Loucy (cell line): ENCODE results near the gene TNFAIP8L2.

Experiments
- H2AFZ ChIP-seq: fragments of 200-600 bp; sonication (generic); 2 replicates; pipeline ENCODE4 v1.6.0; 2016; ENCODE audit warnings: antibody characterized with exemption, mild to moderate bottlenecking, low read length, moderate library complexity
- H3F3A ChIP-seq: fragments of 200-600 bp; 2 replicates; pipeline ENCODE4 v1.6.0; 2016; ENCODE audit warnings: antibody characterized with exemption, low read depth, mild to moderate bottlenecking
- H3K27me3 ChIP-seq: fragments of 200-600 bp; sonication (generic); 2 replicates; pipeline ENCODE4 v1.6.1; 2014; ENCODE audit warnings: low read length, mild to moderate bottlenecking; ENCODE audit not compliant: insufficient read depth, poor library complexity, severe bottlenecking
- H3K36me3 ChIP-seq: fragments of 200-600 bp; sonication (generic); 2 replicates; pipeline ENCODE4 v1.6.1; 2016; ENCODE audit warnings: low read length; ENCODE audit not compliant: insufficient read depth
- H3K4me1 ChIP-seq: fragments of 200-600 bp; sonication (generic); 2 replicates; pipeline ENCODE4 v1.5.1; 2014; ENCODE audit warnings: low read length, mild to moderate bottlenecking; ENCODE audit not compliant: insufficient read depth, poor library complexity, severe bottlenecking
- H3K4me2 ChIP-seq: fragments of 200-600 bp; sonication (generic); 2 replicates; pipeline ENCODE4 v1.6.0; 2014; ENCODE audit warnings: antibody characterized with exemption, low read length, low read depth, mild to moderate bottlenecking; ENCODE audit not compliant: poor library complexity, severe bottlenecking
- H3K4me3 ChIP-seq: fragments of 200-600 bp; sonication (generic); 2 replicates; pipeline ENCODE4 v1.5.1; 2014; ENCODE audit warnings: low read length, mild to moderate bottlenecking, mixed read lengths; ENCODE audit not compliant: poor library complexity, severe bottlenecking
- H3K79me2 ChIP-seq: fragments of 200-600 bp; sonication (generic); 2 replicates; pipeline ENCODE4 v1.6.1; 2014; ENCODE audit warnings: low read length; ENCODE audit not compliant: insufficient read depth
- H3K9ac ChIP-seq: fragments of 200-600 bp; sonication (generic); 2 replicates; pipeline ENCODE4 v1.6.0; 2014; ENCODE audit warnings: mild to moderate bottlenecking, low read depth, low read length, moderate library complexity; ENCODE audit not compliant: poor library complexity, severe bottlenecking
- H3K9me2 ChIP-seq: fragments of 200-600 bp; sonication (generic); replicated peaks from 2 replicates; pipeline ENCODE4 v1.6.1; 2016; ENCODE audit warnings: low read depth, low read length, mixed read lengths
- H3K9me3 ChIP-seq: fragments of 200-600 bp; sonication (generic); 2 replicates; pipeline ENCODE4 v1.6.1; 2014; ENCODE audit warnings: mild to moderate bottlenecking, antibody characterized with exemption, low read length, low read depth; ENCODE audit not compliant: insufficient read depth
- H4K20me1 ChIP-seq: fragments of 200-600 bp; sonication (generic); 2 replicates; pipeline ENCODE4 v1.6.0; 2014; ENCODE audit warnings: antibody characterized with exemption, low read length, mild to moderate bottlenecking; ENCODE audit not compliant: insufficient read depth, poor library complexity, severe bottlenecking
- EZH2phosphoT487 ChIP-seq: fragments of 200-600 bp; IDR thresholded peaks from 2 replicates; pipeline ENCODE4 v1.6.1; 2018; ENCODE audit warnings: antibody characterized with exemption, mild to moderate bottlenecking, moderate library complexity, borderline replicate concordance
- TF ChIP-seq, protein P1 (sequence below): fragments of 200-600 bp; sonication (generic); conservative IDR thresholded peaks from 2 replicates; pipeline ENCODE4 v1.5.1; 2014; ENCODE audit warnings: mild to moderate bottlenecking, antibody characterized with exemption, low read length

Gene TNFAIP8L2

DNA sequence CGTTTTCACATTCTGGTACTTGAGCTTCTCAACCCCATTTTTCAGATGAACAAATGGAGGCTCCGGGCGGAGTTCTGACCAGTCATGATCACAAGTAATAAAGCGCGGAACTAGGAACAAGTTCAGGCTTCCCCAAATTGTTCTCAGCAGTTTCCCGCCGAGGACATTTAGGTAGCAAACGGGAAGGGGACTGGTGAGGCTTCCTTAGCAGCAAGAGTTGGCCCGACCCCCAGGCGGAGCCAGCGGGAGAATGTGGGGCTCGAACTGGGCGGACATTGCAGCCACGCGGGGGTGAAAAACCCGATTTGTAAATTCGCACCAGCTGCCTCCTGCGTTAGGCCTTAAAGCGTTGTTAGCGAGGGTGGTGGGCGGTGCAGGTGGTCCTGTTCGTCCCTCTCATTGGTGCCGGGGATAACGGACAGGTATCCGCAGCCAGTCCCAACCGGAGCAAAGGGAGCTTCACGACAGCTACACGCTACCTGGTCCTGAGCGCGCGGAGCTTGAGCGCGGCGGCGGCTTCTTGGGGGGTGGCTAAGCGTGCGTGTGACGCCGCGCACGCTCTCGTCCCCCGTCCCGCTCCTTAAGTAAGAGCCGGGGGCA, 25.4 kb upstream of the TNFAIP8L2 start:
- H2AFZ ChIP-seq, result no peak overlapping the region

DNA sequence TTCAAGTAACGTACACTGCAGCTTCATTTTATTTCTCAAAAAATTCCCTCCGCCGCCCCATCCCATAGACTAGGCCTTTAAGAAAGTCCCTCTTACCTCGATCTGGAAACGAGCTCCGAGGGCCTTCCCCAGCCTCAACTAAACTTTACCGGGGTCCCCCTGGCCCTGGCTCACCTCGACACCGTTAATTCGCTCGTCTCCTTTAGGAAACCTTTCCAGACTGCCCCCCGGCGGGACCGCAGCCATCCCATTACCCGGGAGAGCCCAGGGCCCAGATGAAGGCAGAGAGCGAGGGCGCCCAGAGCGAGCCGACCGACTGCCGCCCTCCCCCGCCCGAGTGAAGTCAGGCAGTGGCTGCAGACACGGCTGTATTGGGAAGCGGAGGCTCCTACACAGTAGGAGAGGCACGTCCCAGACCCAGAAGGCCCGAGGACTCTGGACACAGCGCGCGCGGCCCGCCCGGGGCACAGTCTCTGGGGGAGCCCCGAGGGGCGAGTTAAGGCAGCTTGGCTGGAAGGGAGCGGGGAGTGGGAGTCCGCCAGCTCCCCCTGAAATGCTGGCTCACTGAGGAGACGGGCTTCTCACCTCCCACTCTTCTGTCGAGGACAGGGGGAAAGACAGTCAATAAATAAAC, 24.6 kb upstream of the TNFAIP8L2 start:
- H3K4me3 ChIP-seq, result no peak overlapping the region
- H3K9me2 ChIP-seq, result no peaks in the 10 kb centered on the region
- H3K79me2 ChIP-seq, result no peaks in the 10 kb centered on the region
- H3K27me3 ChIP-seq, result no peaks in the 10 kb centered on the region
- TF ChIP-seq EZH2phosphoT487, result no peak
- TF ChIP-seq, protein P1, sequence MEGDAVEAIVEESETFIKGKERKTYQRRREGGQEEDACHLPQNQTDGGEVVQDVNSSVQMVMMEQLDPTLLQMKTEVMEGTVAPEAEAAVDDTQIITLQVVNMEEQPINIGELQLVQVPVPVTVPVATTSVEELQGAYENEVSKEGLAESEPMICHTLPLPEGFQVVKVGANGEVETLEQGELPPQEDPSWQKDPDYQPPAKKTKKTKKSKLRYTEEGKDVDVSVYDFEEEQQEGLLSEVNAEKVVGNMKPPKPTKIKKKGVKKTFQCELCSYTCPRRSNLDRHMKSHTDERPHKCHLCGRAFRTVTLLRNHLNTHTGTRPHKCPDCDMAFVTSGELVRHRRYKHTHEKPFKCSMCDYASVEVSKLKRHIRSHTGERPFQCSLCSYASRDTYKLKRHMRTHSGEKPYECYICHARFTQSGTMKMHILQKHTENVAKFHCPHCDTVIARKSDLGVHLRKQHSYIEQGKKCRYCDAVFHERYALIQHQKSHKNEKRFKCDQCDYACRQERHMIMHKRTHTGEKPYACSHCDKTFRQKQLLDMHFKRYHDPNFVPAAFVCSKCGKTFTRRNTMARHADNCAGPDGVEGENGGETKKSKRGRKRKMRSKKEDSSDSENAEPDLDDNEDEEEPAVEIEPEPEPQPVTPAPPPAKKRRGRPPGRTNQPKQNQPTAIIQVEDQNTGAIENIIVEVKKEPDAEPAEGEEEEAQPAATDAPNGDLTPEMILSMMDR, result no peak
- no peaks in the 10 kb centered on the region for H3K9me3 ChIP-seq
- H3K4me1 ChIP-seq, result no peaks in the 10 kb centered on the region
- H3K4me2 ChIP-seq, result no peak overlapping the region
- H3F3A ChIP-seq, result no peaks in the 10 kb centered on the region
- no peaks in the 10 kb centered on the region for H4K20me1 ChIP-seq
- no peak overlapping the region for H3K9ac ChIP-seq
- no peak overlapping the region for H2AFZ ChIP-seq
- no peaks in the 10 kb centered on the region for H3K36me3 ChIP-seq

More for the DNA sequence above, 25.4 kb upstream of the TNFAIP8L2 start:
- Histone ChIP-seq H3K9ac (no peak overlapping the region), H3K9me2 (no peaks in the 10 kb centered on the region), H4K20me1 (no peaks in the 10 kb centered on the region), H3K9me3 (no peaks in the 10 kb centered on the region), H3K36me3 (no peaks in the 10 kb centered on the region), H3F3A (no peaks in the 10 kb centered on the region), H3K4me2 (no peak overlapping the region), H3K79me2 (no peaks in the 10 kb centered on the region), H3K4me1 (no peaks in the 10 kb centered on the region), H3K4me3 (no peak overlapping the region), H3K27me3 (no peaks in the 10 kb centered on the region)
- no peak for TF ChIP-seq EZH2phosphoT487
- TF ChIP-seq, protein P1, result no peak

DNA sequence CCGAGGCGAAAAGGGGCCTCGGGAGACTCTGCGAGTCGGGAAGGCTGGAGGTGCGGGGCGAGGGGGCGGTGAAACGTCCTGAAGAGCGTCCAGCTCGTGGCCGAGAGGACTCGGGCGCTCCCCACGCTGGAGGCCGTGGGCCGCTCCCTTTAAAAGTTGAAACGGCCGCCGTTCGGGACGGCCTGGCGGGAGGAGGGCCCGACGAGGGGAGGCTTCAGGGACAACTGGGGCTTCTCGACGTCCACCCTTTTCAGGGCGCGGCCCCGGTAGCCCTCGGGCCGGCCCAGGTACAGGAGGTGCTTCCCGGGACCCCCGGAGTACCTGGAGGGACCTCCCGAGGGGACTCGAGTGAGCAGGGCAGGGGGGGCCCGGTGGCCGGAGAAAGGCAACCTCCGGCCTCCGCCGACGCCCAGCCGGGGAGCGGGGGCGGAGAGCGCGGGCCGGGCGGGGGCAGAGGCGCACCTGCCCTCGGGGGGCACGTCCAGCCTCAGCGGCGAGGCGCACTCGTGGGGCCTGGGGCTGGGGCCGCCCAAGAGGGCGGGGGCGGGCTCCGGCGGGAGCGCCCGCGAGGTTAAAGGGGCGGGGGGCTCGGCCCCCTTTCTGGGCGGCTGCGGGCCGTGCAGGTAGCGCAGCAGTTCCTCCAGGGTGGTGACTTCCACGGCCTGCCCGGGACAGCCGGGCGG, 24.0 kb upstream of the TNFAIP8L2 start:
- H3K9me3 ChIP-seq, result no peaks in the 10 kb centered on the region
- no peaks in the 10 kb centered on the region for H3K27me3 ChIP-seq
- H2AFZ ChIP-seq, result no peak overlapping the region
- H3F3A ChIP-seq, result no peaks in the 10 kb centered on the region
- TF ChIP-seq EZH2phosphoT487, result no peak
- TF ChIP-seq, protein P1, result no peak
- no peaks in the 10 kb centered on the region for H3K79me2 ChIP-seq
- no peaks in the 10 kb centered on the region for H3K4me1 ChIP-seq
- H4K20me1 ChIP-seq, result no peaks in the 10 kb centered on the region
- H3K9me2 ChIP-seq, result no peaks in the 10 kb centered on the region
- H3K4me2 ChIP-seq, result no peak overlapping the region
- H3K9ac ChIP-seq, result no peak overlapping the region
- no peaks in the 10 kb centered on the region for H3K36me3 ChIP-seq
- no peak overlapping the region for H3K4me3 ChIP-seq
